GM19467 (cell line): ENCODE measurements around the gene YBEY.

ENCODE experiments used
- ATAC-seq: cut with Tn5 transposase; IDR thresholded peaks from one replicate; pipeline ENCODE4 v1.9.1; 2021; ENCODE audit warnings: mild to moderate bottlenecking, moderate library complexity; ENCODE audit not compliant: unreplicated experiment

YBEY gene

GRCh38 chr21:46264046-46264689 is 22.0 kb upstream of the YBEY start:
- ATAC-seq: no peak

GRCh38 chr21:46264690-46265144 is 21.4 kb upstream of the YBEY start:
- ATAC-seq: no peak

- ATAC-seq: no peak
These were observed 20.2 kb upstream of the YBEY start for GRCh38 chr21:46265736-46266525.

- no peak for ATAC-seq
These were observed 19.2 kb upstream of the YBEY start for GRCh38 chr21:46266946-46267345.

GRCh38 chr21:46268371-46268770 is 17.8 kb upstream of the YBEY start:
- no peak for ATAC-seq

GRCh38 chr21:46269466-46269865 is 16.7 kb upstream of the YBEY start:
- no peak for ATAC-seq

- ATAC-seq: no peak
These were observed 12.8 kb upstream of the YBEY start for GRCh38 chr21:46273341-46273740.

GRCh38 chr21:46274797-46275390 is 11.2 kb upstream of the YBEY start:
- ATAC-seq: no peak

GRCh38 chr21:46284077-46284644 is 2.0 kb upstream of the YBEY start:
- no peak for ATAC-seq

GRCh38 chr21:46284733-46285132 is 1.4 kb upstream of the YBEY start:
- no peak for ATAC-seq

- no peak for ATAC-seq
These were observed 908 bp upstream of the YBEY start, which contains the start of gene MCM3AP for GRCh38 chr21:46285206-46285661. MCM3AP (minus strand) TSS chr21:46285611; CDS start chr21:46285286, 325 bp downstream.

- ATAC-seq: no peak
These were observed 483 bp downstream of the YBEY start for GRCh38 chr21:46286648-46287002.

- ATAC-seq: no peak
These were observed 1.4 kb downstream of the YBEY start for GRCh38 chr21:46287541-46287940.

- no peak for ATAC-seq
These were observed 3.6 kb downstream of the YBEY start for GRCh38 chr21:46289655-46290179.

- ATAC-seq: no peak
These were observed 5.4 kb downstream of the YBEY start for GRCh38 chr21:46291561-46291960.

- no peak for ATAC-seq
These were observed 8.6 kb downstream of the YBEY start for GRCh38 chr21:46294647-46295176.

- ATAC-seq: no peak
These were observed 9.1 kb downstream of the YBEY start for GRCh38 chr21:46295177-46295770.

GRCh38 chr21:46295996-46296752 is 10.0 kb downstream of the YBEY start:
- ATAC-seq: no peak

GRCh38 chr21:46297338-46298271 is 11.5 kb downstream of the YBEY start:
- no peak for ATAC-seq
